ENCODE results near the gene ANKRD26.

- TF ChIP-seq CTCF (IDR thresholded peaks at IDR 0.05; ENCODE audit: extremely low read depth in 1 of 2, insufficient read depth in 1 of 2, low read depth in 1 of 2, low read length in 2 of 2) (no peak), POLR2A (IDR thresholded peaks at IDR 0.05; ENCODE audit: low read depth, low read length) (no peak)
Observed at GRCh38 chr10:27020243-27020642, 80.1 kb downstream of the ANKRD26 start.
